Measurements from ENCODE around the gene PPP3R1. TPM values are rescaled to one million over a fixed set of nuclear protein-coding genes. Genes with fewer than 3 reads are reported as not detected.
A peak's percentile ranks its signal among the peaks of the same experiment; 100 is the strongest.

The PPP3R1 gene
- total RNA-seq (2014; rRNA removed; shearing (Covaris generic)) = 14.1 and 15.1 TPM in 2 replicates
- total RNA-seq (2022) = 90.3 and 97.4 TPM in 2 replicates
- Bru-seq, nascent RNA = percentile 98 among the genes with signal in this experiment
- percentile 99 among the genes with signal in this experiment for BruChase-seq, experiment 1, labeled RNA remaining after a 6-hour chase
- BruChase-seq, experiment 2, labeled RNA remaining after a 2-hour chase = percentile 100 among the genes with signal in this experiment
- long read RNA-seq, partial matches to known transcripts = 0 of 6 reads
- long read RNA-seq, other reads (novel, unspliced or antisense) = 4 of 6 reads

DNA sequence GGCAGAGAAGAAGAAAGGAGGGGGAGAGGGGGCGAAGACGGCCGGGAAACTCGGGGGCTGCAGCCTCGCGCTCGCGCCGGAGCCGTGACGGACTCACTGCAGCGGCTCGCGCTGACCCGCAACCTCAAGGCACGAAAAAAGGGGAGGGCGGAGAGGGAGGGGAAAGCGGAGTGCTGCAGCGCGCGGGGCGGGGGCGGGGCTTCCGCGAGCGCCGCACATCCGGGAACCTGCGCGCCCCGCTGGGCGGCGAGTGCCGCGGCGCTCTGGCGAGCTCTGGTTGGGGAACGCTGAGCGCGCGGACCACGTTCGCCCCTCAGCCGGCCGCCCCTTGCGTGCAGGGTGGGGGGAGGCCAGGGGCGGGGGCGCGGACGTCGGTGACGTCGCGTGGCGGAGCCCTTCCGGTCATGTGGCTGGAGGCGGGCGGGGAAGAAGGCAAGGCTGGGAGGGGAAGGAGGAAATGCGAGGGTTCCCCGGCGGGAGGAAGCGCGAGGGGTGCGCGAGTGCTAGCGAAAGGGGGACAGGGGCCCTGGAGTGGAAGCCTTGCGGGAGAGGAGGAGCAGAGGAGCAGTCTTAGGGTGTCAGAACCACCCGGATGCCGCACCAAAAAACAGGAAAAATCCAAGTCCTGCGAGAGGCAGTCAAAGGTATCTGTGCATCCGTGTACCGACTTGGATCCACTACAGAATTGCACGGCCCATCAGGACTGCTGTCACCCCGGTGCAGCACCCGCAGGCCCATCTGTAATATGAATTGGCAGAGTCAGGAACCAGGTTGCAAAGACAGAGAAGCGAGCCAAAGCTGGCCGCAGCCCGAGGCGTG is at the start of gene PPP3R1:
PPP3R1 (minus strand) TSS at position 133 of the 819 bp plus-strand sequence. CDS start 405 bp downstream, outside the sequence.
- peaks cover 34% of the 10 kb centered on the region for H3K36me3 ChIP-seq (ENCODE audit: insufficient read depth, low read length)
- peak within 1 kb of the TSS; percentile 67 for H2AFZ ChIP-seq (ENCODE audit: low read length)
- ChIA-PET CTCF (ENCODE audit: unreplicated experiment) (no interaction called here), POLR2A (interaction anchor here (0.6 to 3.6 kb wide), 5 partner anchors 23 to 123 kb away, joined by 3 to 15 read pairs (median 4); no protein-coding TSS in a partner anchor)
- H3K79me2 ChIP-seq (ENCODE audit: insufficient read depth, low read depth, low read length) = peaks cover 64% of the 10 kb centered on the region
- peak within 1 kb of the TSS; percentile 89 for H3K27ac ChIP-seq (ENCODE audit: low read depth, low read length, poor library complexity, severe bottlenecking)
- TF ChIP-seq CTCF (conservative IDR thresholded peaks at IDR 0.05; ENCODE audit: low read length) = no peak
- no peak for TF ChIP-seq EZH2phosphoT487 (IDR thresholded peaks at IDR 0.05; ENCODE audit: borderline replicate concordance, low read depth, low read length)
- H3K4me2 ChIP-seq (ENCODE audit: low read length) = peak within 1 kb of the TSS; percentile 90
- H3K9me2 ChIP-seq (ENCODE audit: insufficient read depth, low read length) = no peaks in the 10 kb centered on the region
- peaks cover 51% of the 10 kb centered on the region for H3K4me1 ChIP-seq (ENCODE audit: insufficient read depth, low read length, poor library complexity, severe bottlenecking)
- peak within 1 kb of the TSS; percentile 89 for H3K4me3 ChIP-seq (ENCODE audit: low read depth, low read length, poor library complexity, severe bottlenecking)
- H4K20me1 ChIP-seq (ENCODE audit: insufficient read depth, low read length) = peaks cover 33% of the 10 kb centered on the region
- peak; percentile 98 for DNase-seq (ENCODE audit: low spot score)
- intact Hi-C loops (cut with micrococcal nuclease; ENCODE audit: unreplicated experiment) = loop anchor here (1.0 to 5.0 kb wide), 5 partner anchors 24 to 188 kb away; partner anchors contain the start of gene PNO1
- H3K9me3 ChIP-seq (ENCODE audit: low read length) = no peaks in the 10 kb centered on the region
- BruUV-seq (replicated peaks) = TSS peak; percentile 76

DNA sequence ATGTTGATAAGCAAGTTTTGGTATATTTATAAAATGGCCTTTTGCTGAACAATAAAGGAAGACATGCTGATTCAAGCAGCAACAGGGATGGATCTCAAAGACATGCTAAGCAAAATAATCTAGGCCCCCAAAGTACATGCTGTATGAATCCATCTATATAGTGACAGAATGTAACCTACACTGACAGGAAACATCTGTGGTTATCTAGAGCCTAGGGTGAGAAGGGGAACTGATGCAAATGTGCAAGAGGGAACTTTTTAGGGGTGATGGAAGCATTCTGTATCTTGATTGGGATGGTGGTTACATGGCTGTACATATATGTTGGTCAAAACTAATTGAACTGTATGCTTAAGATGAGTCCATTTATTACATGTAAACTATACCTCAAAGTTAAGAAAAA is 43.2 kb upstream of the PPP3R1 start:
- H3K79me2 ChIP-seq (ENCODE audit: insufficient read depth, low read depth, low read length) = no peaks in the 10 kb centered on the region
- H3K4me1 ChIP-seq (ENCODE audit: insufficient read depth, low read length, poor library complexity, severe bottlenecking) = peaks cover 24% of the 10 kb centered on the region
- H4K20me1 ChIP-seq (ENCODE audit: insufficient read depth, low read length) = no peaks in the 10 kb centered on the region
- H3K27ac ChIP-seq (ENCODE audit: low read depth, low read length, poor library complexity, severe bottlenecking) = no peak overlapping the region
- no peaks in the 10 kb centered on the region for H3K36me3 ChIP-seq (ENCODE audit: insufficient read depth, low read length)
- ChIA-PET POLR2A (interaction anchor here (0.9 to 1.5 kb wide), 5 partner anchors 9 to 166 kb away, joined by 3 to 5 read pairs (median 3); no protein-coding TSS in a partner anchor), CTCF (ENCODE audit: unreplicated experiment) (no interaction called here)
- peak; percentile 56 for DNase-seq (ENCODE audit: low spot score)
- no peak overlapping the region for H3K4me3 ChIP-seq (ENCODE audit: low read depth, low read length, poor library complexity, severe bottlenecking)
- intact Hi-C loops (cut with micrococcal nuclease; ENCODE audit: unreplicated experiment) = loop anchor here (1.0 to 2.0 kb wide), 2 partner anchors 67 to 146 kb away; no protein-coding TSS in a partner anchor
- no peaks in the 10 kb centered on the region for H3K9me2 ChIP-seq (ENCODE audit: insufficient read depth, low read length)
- BruUV-seq (replicated peaks) = no TSS peak
- H3K4me2 ChIP-seq (ENCODE audit: low read length) = peak overlapping the region; percentile 60
- peak overlapping the region; percentile 37; the same call in 1 of the 2 replicates for H2AFZ ChIP-seq (ENCODE audit: low read length)
- TF ChIP-seq CTCF (conservative IDR thresholded peaks at IDR 0.05; ENCODE audit: low read length) (no peak), EZH2phosphoT487 (IDR thresholded peaks at IDR 0.05; ENCODE audit: borderline replicate concordance, low read depth, low read length) (no peak)
- H3K9me3 ChIP-seq (ENCODE audit: low read length) = no peaks in the 10 kb centered on the region
